Neuronal stem cell (in vitro differentiated cells): ENCODE results near the gene AKAP6.
A peak's percentile ranks its signal among the peaks of the same experiment; 100 is the strongest.

Experiments used
- DNase-seq: peaks from one replicate; pipeline ENCODE4 v3.0.0-alpha.2; 2013; ENCODE audit warnings: low spot score
- H2AFZ ChIP-seq: one replicate; pipeline ENCODE4 v1.6.1; 2013; ENCODE audit warnings: mild to moderate bottlenecking, low read length, inconsistent platforms
- H2AK5ac ChIP-seq: 2 replicates; pipeline ENCODE4 v1.6.1; 2013; ENCODE audit warnings: low read depth, mild to moderate bottlenecking, inconsistent platforms, low read length, moderate library complexity, mixed read lengths
- H2BK120ac ChIP-seq: 2 replicates; pipeline ENCODE4 v1.6.1; 2013; ENCODE audit warnings: low read depth, mild to moderate bottlenecking, inconsistent platforms, low read length, moderate library complexity, mixed read lengths
- H2BK12ac ChIP-seq: one replicate; pipeline ENCODE4 v1.6.1; 2013; ENCODE audit warnings: low read length, inconsistent platforms
- H2BK15ac ChIP-seq: 2 replicates; pipeline ENCODE4 v1.6.1; 2013; ENCODE audit warnings: mild to moderate bottlenecking, low read length, inconsistent platforms, mixed read lengths
- H2BK5ac ChIP-seq: one replicate; pipeline ENCODE4 v1.6.1; 2013; ENCODE audit warnings: inconsistent platforms, mild to moderate bottlenecking, low read length, moderate library complexity
- H3K14ac ChIP-seq: one replicate; pipeline ENCODE4 v1.6.1; 2013; ENCODE audit warnings: low read length, inconsistent platforms
- H3K18ac ChIP-seq: 2 replicates; pipeline ENCODE4 v1.6.1; 2013; ENCODE audit warnings: low read length, inconsistent platforms
- H3K23ac ChIP-seq: 2 replicates; pipeline ENCODE4 v1.6.1; 2013; ENCODE audit warnings: low read depth, mild to moderate bottlenecking, mixed read lengths, low read length, inconsistent platforms; ENCODE audit not compliant: poor library complexity
- H3K27ac ChIP-seq: replicated peaks from 3 replicates; pipeline ENCODE4 v1.5.1; 2013; ENCODE audit warnings: low read length, inconsistent platforms
- H3K27me3 ChIP-seq, 3 experiments: 2 replicates each; pipeline ENCODE4 v1.6.1; 2013; ENCODE audit warnings: low read length in 3 of 3, mild to moderate bottlenecking in 2 of 3, inconsistent platforms in 1 of 3, low read depth in 1 of 3, mixed read lengths in 1 of 3, moderate library complexity in 1 of 3; ENCODE audit not compliant: control insufficient read depth in 3 of 3, insufficient read depth in 3 of 3
- H3K36me3 ChIP-seq, 2 donors: replicated peaks in 1 of 2; 2 replicates each; pipeline ENCODE4 v1.6.1; 2013; ENCODE audit warnings: low read length in 2 of 2; ENCODE audit not compliant: control insufficient read depth in 2 of 2, insufficient read depth in 2 of 2
- H3K4ac ChIP-seq: 2 replicates; pipeline ENCODE4 v1.6.1; 2013; ENCODE audit warnings: inconsistent platforms, mild to moderate bottlenecking, low read length, moderate library complexity
- H3K4me1 ChIP-seq, 2 donors: 1 replicate in 1 of 2; 2 replicates in 1 of 2; pipeline ENCODE4 v1.6.1; 2013; ENCODE audit warnings: low read length in 2 of 2, low read depth in 1 of 2; ENCODE audit not compliant: control insufficient read depth in 2 of 2, insufficient read depth in 1 of 2
- H3K4me2 ChIP-seq: one replicate; pipeline ENCODE4 v1.6.1; 2013; ENCODE audit warnings: mild to moderate bottlenecking, low read length, inconsistent platforms; ENCODE audit not compliant: insufficient read depth, poor library complexity, severe bottlenecking
- H3K4me3 ChIP-seq, 2 donors: 2 replicates each; pipeline ENCODE4 v1.5.1; 2013; ENCODE audit warnings: low read length in 2 of 2, mild to moderate bottlenecking in 2 of 2, inconsistent platforms in 1 of 2, moderate library complexity in 1 of 2
- H3K79me1 ChIP-seq: one replicate; pipeline ENCODE4 v1.6.1; 2013; ENCODE audit warnings: low read depth, mild to moderate bottlenecking, inconsistent platforms, low read length, moderate library complexity
- H3K9ac ChIP-seq: one replicate; pipeline ENCODE4 v1.6.1; 2013; ENCODE audit warnings: mild to moderate bottlenecking, low read depth, low read length, inconsistent platforms; ENCODE audit not compliant: poor library complexity
- H3K9me3 ChIP-seq, 2 donors: replicated peaks in 1 of 2; 2 replicates each; pipeline versions ENCODE3 to v1.6.1; 2013; ENCODE audit warnings: low read length in 2 of 2, mild to moderate bottlenecking in 2 of 2, inconsistent platforms in 1 of 2, low read depth in 1 of 2, mixed read lengths in 1 of 2, moderate library complexity in 1 of 2; ENCODE audit not compliant: control insufficient read depth in 2 of 2, insufficient read depth in 1 of 2
- H4K8ac ChIP-seq: one replicate; pipeline ENCODE4 v1.6.1; 2013; ENCODE audit warnings: low read depth, mild to moderate bottlenecking, inconsistent platforms, low read length, moderate library complexity
- H4K91ac ChIP-seq: one replicate; pipeline ENCODE4 v1.6.1; 2013; ENCODE audit warnings: low read length, low read depth, mild to moderate bottlenecking, inconsistent platforms; ENCODE audit not compliant: poor library complexity
- WGBS, 2 donors: extraction: QIAGEN DNeasy Blood & Tissue Kit; methylation state at CpG; one replicate each; pipeline ENCODE4 v1.1.7; 2013; ENCODE audit warnings: missing lambda C conversion rate in 2 of 2, mixed read lengths in 1 of 2; ENCODE audit not compliant: insufficient read length in 2 of 2, insufficient replicate concordance in 1 of 2; ENCODE audit errors: extremely low coverage in 2 of 2; 5-methylcytosine and 5-hydroxymethylcytosine counted together

AKAP6 gene

GRCh38 chr14:32623300-32624093 is 294.4 kb downstream of the AKAP6 start:
- Histone ChIP-seq H3K9me3 (peaks cover 0 to 2% of the 10 kb centered on the region in 2 donors), H3K4me1 (peaks cover 3 to 12% of the 10 kb centered on the region in 2 donors), H3K27me3 (no peaks in the 10 kb centered on the region), H4K8ac (no peak overlapping the region), H3K14ac (no peak overlapping the region), H3K4ac (no peak overlapping the region), H2AK5ac (no peak overlapping the region), H2AFZ (no peak overlapping the region), H4K91ac (no peak overlapping the region), H3K9ac (no peak overlapping the region), H3K27ac (no peak overlapping the region), H2BK120ac (no peak overlapping the region), H3K4me3 (no peak overlapping the region), H3K23ac (no peak overlapping the region), H2BK5ac (no peak overlapping the region), H3K4me2 (no peak overlapping the region), H2BK12ac (no peak overlapping the region), H2BK15ac (no peak overlapping the region), H3K18ac (no peak overlapping the region), H3K36me3 (no peaks in the 10 kb centered on the region), H3K79me1 (no peaks in the 10 kb centered on the region)
- no peak for DNase-seq
- no CpG with 5 or more reads among the region's 4 CpGs for WGBS, 2 donors

- Histone ChIP-seq H3K4me1 (peaks cover 3 to 12% of the 10 kb centered on the region in 2 donors), H2AFZ (no peak overlapping the region), H2BK12ac (no peak overlapping the region), H3K23ac (no peak overlapping the region), H2BK120ac (no peak overlapping the region), H4K8ac (no peak overlapping the region), H3K27me3 (no peaks in the 10 kb centered on the region), H2BK15ac (no peak overlapping the region), H3K14ac (no peak overlapping the region), H3K9ac (no peak overlapping the region), H3K4me3 (no peak overlapping the region), H3K36me3 (no peaks in the 10 kb centered on the region), H3K4me2 (no peak overlapping the region), H3K4ac (no peak overlapping the region), H3K79me1 (no peaks in the 10 kb centered on the region), H3K9me3 (peaks cover 0 to 2% of the 10 kb centered on the region in 2 donors), H3K18ac (no peak overlapping the region), H3K27ac (no peak overlapping the region), H4K91ac (no peak overlapping the region), H2BK5ac (no peak overlapping the region), H2AK5ac (no peak overlapping the region)
- no peak for DNase-seq
- no CpG with 5 or more reads among the region's 1 CpG for WGBS, 2 donors
Observed at GRCh38 chr14:32625211-32625610, 296.1 kb downstream of the AKAP6 start.

- no peak overlapping the region for H2BK120ac ChIP-seq
- H2AK5ac ChIP-seq: no peak overlapping the region
- H2BK15ac ChIP-seq: no peak overlapping the region
- no peak overlapping the region for H4K91ac ChIP-seq
- no peak overlapping the region for H3K9ac ChIP-seq
- H3K36me3 ChIP-seq: no peaks in the 10 kb centered on the region
- DNase-seq: no peak
- peak overlapping the region; percentile 23 for H2AFZ ChIP-seq
- H4K8ac ChIP-seq: no peak overlapping the region
- H3K4me2 ChIP-seq: no peak overlapping the region
- no peak overlapping the region for H2BK5ac ChIP-seq
- H3K23ac ChIP-seq: no peak overlapping the region
- H3K27ac ChIP-seq: peak overlapping the region; percentile 41
- no peak overlapping the region for H2BK12ac ChIP-seq
- no peak overlapping the region for H3K4me3 ChIP-seq
- peaks cover 3 to 12% of the 10 kb centered on the region in 2 donors for H3K4me1 ChIP-seq
- H3K27me3 ChIP-seq: no peaks in the 10 kb centered on the region
- H3K14ac ChIP-seq: no peak overlapping the region
- H3K9me3 ChIP-seq: peaks cover 0 to 2% of the 10 kb centered on the region in 2 donors
- H3K4ac ChIP-seq: no peak overlapping the region
- no peak overlapping the region for H3K18ac ChIP-seq
- no peaks in the 10 kb centered on the region for H3K79me1 ChIP-seq
- no CpG with 5 or more reads among the region's 4 CpGs for WGBS, 2 donors
Observed at GRCh38 chr14:32627545-32628298, 298.6 kb downstream of the AKAP6 start.

- H3K9me3 ChIP-seq: peaks cover 0 to 2% of the 10 kb centered on the region in 2 donors
- DNase-seq: no peak
- no peaks in the 10 kb centered on the region for H3K36me3 ChIP-seq
- no peak overlapping the region for H2BK12ac ChIP-seq
- no peak overlapping the region for H3K14ac ChIP-seq
- H2AK5ac ChIP-seq: no peak overlapping the region
- no CpG with 5 or more reads among the region's 3 CpGs for WGBS, 2 donors
- no peak overlapping the region for H2BK15ac ChIP-seq
- no peak overlapping the region for H4K91ac ChIP-seq
- no peak overlapping the region for H4K8ac ChIP-seq
- H2AFZ ChIP-seq: no peak overlapping the region
- H3K27me3 ChIP-seq: no peaks in the 10 kb centered on the region
- no peak overlapping the region for H3K27ac ChIP-seq
- no peak overlapping the region for H3K23ac ChIP-seq
- peaks cover 9 to 18% of the 10 kb centered on the region in 2 donors for H3K4me1 ChIP-seq
- H3K4me3 ChIP-seq: no peak overlapping the region
- no peak overlapping the region for H3K4ac ChIP-seq
- H2BK120ac ChIP-seq: no peak overlapping the region
- no peaks in the 10 kb centered on the region for H3K79me1 ChIP-seq
- H3K18ac ChIP-seq: no peak overlapping the region
- H3K9ac ChIP-seq: no peak overlapping the region
- no peak overlapping the region for H2BK5ac ChIP-seq
- H3K4me2 ChIP-seq: no peak overlapping the region
Observed at GRCh38 chr14:32629236-32629635, 300.1 kb downstream of the AKAP6 start.
